Smooth muscle cell (in vitro differentiated cells): ENCODE measurements around the gene JADE1. TPM values are rescaled to one million over a fixed set of nuclear protein-coding genes. Genes with fewer than 3 reads are reported as not detected.
A peak's percentile ranks its signal among the peaks of the same experiment; 100 is the strongest.

Source experiments
- DNase-seq: peaks from one replicate; lab custom pipeline; 2025; ENCODE audit not compliant: unreplicated experiment; lab: John Stamatoyannopoulos, UW
- H2AFZ ChIP-seq: fragments of 200-600 bp; sonication (generic); 2 replicates; pipeline ENCODE4 v1.6.0; 2016; ENCODE audit warnings: antibody characterized with exemption, low read depth, mild to moderate bottlenecking
- H3F3A ChIP-seq: fragments of 200-600 bp; sonication (generic); 2 replicates; pipeline ENCODE4 v1.6.0; 2017; ENCODE audit warnings: antibody characterized with exemption, low read depth
- H3K27ac ChIP-seq: fragments of 200-600 bp; sonication (generic); 2 replicates; pipeline ENCODE4 v1.5.1; 2016; ENCODE audit warnings: low read depth, mild to moderate bottlenecking
- H3K27me3 ChIP-seq: fragments of 200-600 bp; sonication (generic); 2 replicates; pipeline ENCODE4 v1.6.1; 2016; ENCODE audit warnings: low read depth, mild to moderate bottlenecking
- H3K36me3 ChIP-seq: fragments of 200-600 bp; sonication (generic); 2 replicates; pipeline ENCODE4 v1.5.1; 2016; ENCODE audit warnings: low read depth
- H3K4me1 ChIP-seq: fragments of 200-600 bp; sonication (generic); 2 replicates; pipeline ENCODE4 v1.5.1; 2016; ENCODE audit warnings: low read depth
- H3K4me2 ChIP-seq: fragments of 200-600 bp; sonication (generic); 2 replicates; pipeline ENCODE4 v1.6.0; 2016; ENCODE audit warnings: mild to moderate bottlenecking
- H3K4me3 ChIP-seq: fragments of 200-600 bp; sonication (generic); 2 replicates; pipeline ENCODE4 v1.5.1; 2016; ENCODE audit warnings: mild to moderate bottlenecking
- H3K79me2 ChIP-seq: fragments of 200-600 bp; sonication (generic); 2 replicates; pipeline ENCODE4 v1.6.0; 2016; ENCODE audit warnings: low read depth, mild to moderate bottlenecking
- H3K9ac ChIP-seq: fragments of 200-600 bp; sonication (generic); 2 replicates; pipeline ENCODE4 v1.6.0; 2016; ENCODE audit warnings: low read depth
- H3K9me3 ChIP-seq: fragments of 200-600 bp; sonication (generic); replicated peaks from 2 replicates; pipeline ENCODE4 v1.5.1; 2016; ENCODE audit warnings: low read depth
- H4K20me1 ChIP-seq: fragments of 200-600 bp; sonication (generic); 2 replicates; pipeline ENCODE4 v1.6.0; 2016; ENCODE audit warnings: low read depth
- CTCF ChIP-seq: fragments of 200-600 bp; sonication (generic); IDR thresholded peaks from 2 replicates; pipeline ENCODE4 v1.5.1; 2017; ENCODE audit warnings: borderline replicate concordance, mild to moderate bottlenecking, antibody characterized with exemption; ENCODE audit not compliant: insufficient read depth, poor library complexity, severe bottlenecking
- WGBS: methylation state at CpG from one replicate; pipeline ENCODE4 v1.1.7; 2016; ENCODE audit warnings: low lambda C conversion rate; 5-methylcytosine and 5-hydroxymethylcytosine counted together
- polyA plus RNA-seq: library from polyadenylated mRNA; unstranded; fragments of >200 nt; fragmentation: Nextera tagmentation; extraction: Ambion mirVana; gene quantifications from 2 replicates; pipeline ENCODE4 v1.2.1, GENCODE V29; 2016
- total RNA-seq: library from RNA; depleted of rRNA; stranded (reverse); fragments of >200 nt; gene quantifications from 2 replicates; pipeline ENCODE4 v1.2.3, GENCODE V29; 2014

JADE1 gene
- total RNA-seq (9.3 and 9.8 TPM in 2 replicates), polyA plus RNA-seq (6.8 and 7.4 TPM in 2 replicates)

GRCh38 chr4:128809477-128810330 is at the start of gene JADE1:
TSS of gene JADE1 (plus strand) at chr4:128809700. CDS start at chr4:128831759, 22,059 bp downstream.
- peak; percentile 67 for DNase-seq
- H3K4me3 ChIP-seq: peak within 1 kb of the TSS; percentile 87
- H3K4me1 ChIP-seq: peaks cover 14% of the 10 kb centered on the region
- under 1% methylated on average over 62 of the region's 91 CpGs for WGBS
- H3K27me3 ChIP-seq: no peaks in the 10 kb centered on the region
- peak; percentile 67 for TF ChIP-seq CTCF
- no peaks in the 10 kb centered on the region for H3K9me3 ChIP-seq
- peak within 1 kb of the TSS; percentile 66 for H3K27ac ChIP-seq
- peaks cover 3% of the 10 kb centered on the region for H4K20me1 ChIP-seq
- peak within 1 kb of the TSS; percentile 91 for H3K4me2 ChIP-seq
- peak within 1 kb of the TSS; percentile 87 for H2AFZ ChIP-seq
- peak within 1 kb of the TSS; percentile 11 for H3K9ac ChIP-seq
- no peaks in the 10 kb centered on the region for H3K36me3 ChIP-seq
- H3F3A ChIP-seq: peaks cover 8% of the 10 kb centered on the region
- H3K79me2 ChIP-seq: peaks cover 19% of the 10 kb centered on the region

- Histone ChIP-seq H4K20me1 (no peaks in the 10 kb centered on the region), H3K4me2 (no peak overlapping the region), H3K9me3 (no peaks in the 10 kb centered on the region), H3K9ac (no peak overlapping the region), H3K27ac (no peak overlapping the region), H3K4me3 (no peak overlapping the region), H2AFZ (no peak overlapping the region), H3K4me1 (no peaks in the 10 kb centered on the region), H3F3A (no peaks in the 10 kb centered on the region), H3K36me3 (no peaks in the 10 kb centered on the region), H3K27me3 (no peaks in the 10 kb centered on the region), H3K79me2 (no peaks in the 10 kb centered on the region)
- DNase-seq: no peak
- WGBS: 77% methylated on average over 4 of the region's 4 CpGs
- no peak for TF ChIP-seq CTCF
Observed at GRCh38 chr4:128766781-128767180, 42.7 kb upstream of the JADE1 start.

GRCh38 chr4:128768373-128768996 is 41.0 kb upstream of the JADE1 start:
- 38% methylated on average over 7 of the region's 7 CpGs for WGBS
- Histone ChIP-seq H3K4me1 (no peaks in the 10 kb centered on the region), H3K4me3 (no peak overlapping the region), H2AFZ (no peak overlapping the region), H3K27me3 (no peaks in the 10 kb centered on the region), H3K4me2 (peak overlapping the region; percentile 27), H3K36me3 (no peaks in the 10 kb centered on the region), H3F3A (no peaks in the 10 kb centered on the region), H3K9me3 (no peaks in the 10 kb centered on the region), H3K9ac (no peak overlapping the region), H3K79me2 (no peaks in the 10 kb centered on the region), H4K20me1 (no peaks in the 10 kb centered on the region), H3K27ac (no peak overlapping the region)
- no peak for DNase-seq
- no peak for TF ChIP-seq CTCF
